GM10266 (cell line): ENCODE measurements around the gene TTC39A.
"Not testable (repeated sequence)": the region's sequence is repeated elsewhere in the genome, so short reads cannot be mapped to it uniquely, and the experiment has no call there.

Experiments used
- DNase-seq: peaks from one replicate; pipeline ENCODE4 v3.0.0; 2012; ENCODE audit errors: extremely low spot score
- CTCF ChIP-seq: IDR thresholded peaks from 2 replicates; pipeline ENCODE4 v1.5.1; 2012; ENCODE audit warnings: mild to moderate bottlenecking, low read depth; ENCODE audit not compliant: control insufficient read depth, insufficient read depth; ENCODE audit errors: missing control alignments

TTC39A gene

DNA sequence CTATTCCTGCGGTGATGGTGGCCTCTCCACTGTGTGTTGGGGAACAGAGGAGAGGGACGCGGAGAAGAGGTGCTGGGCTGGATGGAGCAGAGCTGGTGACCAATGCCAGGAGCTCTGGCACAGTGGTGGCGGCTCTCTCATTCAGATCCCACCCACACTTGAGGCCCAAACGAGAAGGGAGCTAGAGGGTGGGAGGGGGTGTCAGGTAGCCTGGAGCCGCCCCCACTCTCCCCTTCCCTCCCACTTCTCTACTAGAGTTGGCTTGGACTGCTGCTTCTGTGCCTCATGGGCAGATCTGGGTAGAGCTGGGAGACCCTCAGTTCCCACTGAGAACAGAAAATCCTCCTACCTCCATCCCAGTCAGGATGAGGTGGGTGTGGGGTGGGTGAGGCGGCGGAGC lies 3.5 kb downstream of the TTC39A start:
- DNase-seq: no peak
- TF ChIP-seq CTCF: no peak

DNA sequence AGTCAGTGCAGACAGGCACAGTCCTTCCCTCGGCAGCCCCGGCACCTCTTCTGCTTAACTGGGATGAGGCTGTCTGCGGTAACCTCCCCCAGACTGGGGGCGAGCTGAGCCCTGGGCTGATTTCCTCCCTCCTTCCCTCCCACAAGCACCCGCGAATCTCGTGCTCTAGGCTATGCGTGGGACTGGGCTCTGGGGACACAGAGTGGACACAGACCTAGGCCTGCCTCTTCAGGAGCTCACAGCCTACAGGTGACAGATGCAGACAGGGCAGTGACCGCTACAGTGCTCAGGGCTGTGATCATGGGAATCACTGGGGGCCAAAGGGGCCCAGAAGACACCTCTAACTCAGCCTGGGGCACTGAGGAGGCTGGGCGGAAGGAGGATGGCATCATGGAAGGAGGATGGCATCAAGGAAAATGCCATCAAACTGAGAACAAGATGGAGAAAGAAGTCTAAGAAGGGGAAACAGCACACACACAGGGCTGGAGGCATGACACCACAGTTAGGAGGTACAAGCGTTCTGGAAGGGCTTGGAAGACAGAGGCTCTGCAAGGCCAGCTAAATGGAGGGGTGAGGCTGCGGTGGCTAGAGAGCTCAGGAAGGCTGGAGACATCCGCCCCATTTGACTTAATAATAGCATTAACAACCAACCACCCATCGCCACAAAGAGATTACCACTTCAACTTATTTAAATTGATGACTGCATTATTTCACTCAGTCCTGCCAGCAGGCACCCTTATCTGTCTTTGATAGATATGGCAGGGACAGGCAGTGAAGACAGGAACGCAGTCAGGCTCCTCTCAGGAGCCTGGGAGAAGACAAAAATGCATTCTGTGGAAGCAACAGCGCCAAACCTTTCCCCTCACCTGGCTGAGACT lies 4.2 kb downstream of the TTC39A start:
- no peak for TF ChIP-seq CTCF
- no peak for DNase-seq

GRCh38 chr1:51325391-51325790 lies 5.0 kb downstream of the TTC39A start:
- no peak for TF ChIP-seq CTCF
- DNase-seq: no peak

DNA sequence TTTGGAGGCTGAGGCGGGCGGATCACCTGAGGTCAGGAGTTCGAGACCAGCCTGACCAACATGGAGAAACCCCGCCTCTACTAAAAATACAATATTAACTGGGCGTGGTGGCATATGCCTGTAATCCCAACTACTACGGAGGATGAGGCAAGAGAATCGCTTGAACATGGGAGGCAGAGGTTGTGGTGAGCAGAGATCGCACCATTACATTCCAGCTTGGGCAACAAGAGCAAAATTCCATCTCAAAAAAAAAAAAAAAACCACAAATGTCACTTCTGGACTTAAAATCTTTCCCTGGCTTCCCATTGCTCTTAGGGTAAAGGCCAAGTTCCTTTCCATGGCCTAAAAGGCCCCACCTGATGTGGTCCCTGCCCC lies 5.4 kb downstream of the TTC39A start:
- DNase-seq: not testable (repeated sequence)

- no peak for TF ChIP-seq CTCF
- no peak for DNase-seq
These were observed 5.9 kb downstream of the TTC39A start for GRCh38 chr1:51324251-51325010.

DNA sequence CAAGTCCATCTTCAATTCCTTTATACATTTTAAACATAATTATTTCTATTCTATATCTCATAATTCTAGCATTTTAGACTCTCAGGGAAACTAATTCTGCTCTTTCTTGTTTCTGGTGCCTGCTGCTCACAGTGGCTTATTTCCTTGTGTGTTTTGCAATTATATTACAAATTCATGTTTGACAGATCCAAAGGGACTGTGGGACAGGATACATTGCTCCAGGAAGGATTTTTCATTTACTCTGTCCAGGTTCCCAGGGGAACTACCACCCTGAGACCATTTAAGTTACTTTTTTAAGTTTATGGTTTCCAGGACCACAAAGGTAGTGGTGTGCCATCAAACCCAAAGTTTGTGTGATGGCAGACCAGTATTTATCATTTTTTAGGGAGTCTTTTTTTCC lies 6.6 kb downstream of the TTC39A start:
- no peak for TF ChIP-seq CTCF

DNA sequence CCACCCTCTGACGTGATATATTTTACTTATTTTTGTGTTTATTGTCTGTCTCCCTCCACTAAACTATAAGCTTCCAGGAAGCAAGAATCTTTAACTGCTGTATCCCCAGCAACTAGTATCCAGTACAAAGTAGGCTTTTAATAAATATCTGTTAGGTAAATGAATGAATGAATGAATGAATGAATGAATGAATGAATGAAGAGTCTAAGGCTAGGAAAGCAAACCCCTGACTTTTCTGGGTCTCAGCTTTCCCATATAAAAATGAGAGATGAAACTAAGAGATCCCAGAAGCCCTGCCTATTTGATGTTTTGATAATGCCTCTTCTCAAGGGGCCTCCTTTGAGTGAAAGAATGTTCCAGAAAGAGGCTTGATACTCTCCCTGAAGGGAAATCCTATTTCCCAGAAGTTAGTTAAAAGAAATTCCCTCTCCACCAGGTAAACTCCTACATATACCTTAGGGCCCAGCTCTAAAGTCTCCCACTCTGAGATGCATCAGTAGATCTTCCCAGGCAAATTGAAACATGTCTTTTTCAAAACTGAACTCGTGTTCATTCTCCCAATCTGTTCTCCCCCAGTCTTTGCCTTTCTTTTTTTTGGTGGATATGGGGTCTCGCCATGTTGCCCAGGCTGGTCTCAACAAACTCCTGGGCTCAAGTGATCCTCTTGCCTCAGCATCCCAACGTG lies 7.8 kb downstream of the TTC39A start:
- DNase-seq: no peak
- TF ChIP-seq CTCF: no peak

More for the DNA sequence above, 6.6 kb downstream of the TTC39A start:
- no peak for DNase-seq
